ENCODE measurements around the gene UGT1A1.

DNA sequence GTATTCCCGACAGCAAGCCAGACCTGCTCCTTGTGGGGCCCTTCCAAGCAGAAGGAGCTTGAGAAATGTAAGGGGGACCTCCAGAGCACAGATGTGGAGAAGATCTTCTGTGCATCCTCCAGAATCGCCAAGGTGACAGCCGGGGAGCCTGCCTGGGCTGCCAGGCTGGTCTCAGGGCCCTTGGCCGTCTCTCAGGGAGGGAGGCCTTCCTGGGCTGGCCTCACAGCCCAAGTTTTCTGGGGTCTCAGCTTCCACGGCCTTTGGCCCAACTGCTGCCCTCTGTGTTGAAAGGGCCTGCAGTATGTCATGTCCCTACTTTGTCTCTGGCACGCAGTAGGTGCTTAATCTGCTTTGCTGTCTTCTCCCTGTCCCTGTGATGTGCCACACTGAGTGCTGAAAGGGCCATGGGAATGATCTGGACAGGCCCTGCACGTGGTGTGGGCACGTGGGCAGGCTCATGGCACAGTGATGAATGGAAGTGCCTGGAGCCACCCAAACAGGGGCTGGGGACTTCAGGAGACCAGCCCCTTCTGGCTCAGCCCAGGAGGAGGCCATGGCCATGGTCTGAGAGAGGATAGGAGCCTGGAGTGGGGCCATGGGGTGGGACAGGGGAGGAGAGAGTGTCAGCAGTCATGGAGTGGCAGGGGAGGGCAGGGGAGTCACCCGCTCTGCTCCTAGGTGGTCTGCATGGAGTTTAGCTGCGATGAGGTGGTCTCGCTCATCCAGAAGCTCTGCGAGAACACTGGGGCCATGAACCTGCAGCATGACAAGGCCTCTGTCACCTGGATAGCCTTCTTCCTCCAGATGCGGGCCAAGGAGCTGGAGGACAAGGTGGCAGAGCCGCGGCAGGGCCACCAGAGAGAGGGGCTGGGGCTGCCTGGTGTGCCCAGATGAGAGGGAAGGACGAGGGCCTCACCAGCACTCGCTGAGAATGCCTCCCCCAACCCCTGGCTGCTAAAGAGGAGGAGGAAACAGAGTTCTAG is 58.9 kb downstream of the UGT1A1 start:
- TF ChIP-seq, protein P1, sequence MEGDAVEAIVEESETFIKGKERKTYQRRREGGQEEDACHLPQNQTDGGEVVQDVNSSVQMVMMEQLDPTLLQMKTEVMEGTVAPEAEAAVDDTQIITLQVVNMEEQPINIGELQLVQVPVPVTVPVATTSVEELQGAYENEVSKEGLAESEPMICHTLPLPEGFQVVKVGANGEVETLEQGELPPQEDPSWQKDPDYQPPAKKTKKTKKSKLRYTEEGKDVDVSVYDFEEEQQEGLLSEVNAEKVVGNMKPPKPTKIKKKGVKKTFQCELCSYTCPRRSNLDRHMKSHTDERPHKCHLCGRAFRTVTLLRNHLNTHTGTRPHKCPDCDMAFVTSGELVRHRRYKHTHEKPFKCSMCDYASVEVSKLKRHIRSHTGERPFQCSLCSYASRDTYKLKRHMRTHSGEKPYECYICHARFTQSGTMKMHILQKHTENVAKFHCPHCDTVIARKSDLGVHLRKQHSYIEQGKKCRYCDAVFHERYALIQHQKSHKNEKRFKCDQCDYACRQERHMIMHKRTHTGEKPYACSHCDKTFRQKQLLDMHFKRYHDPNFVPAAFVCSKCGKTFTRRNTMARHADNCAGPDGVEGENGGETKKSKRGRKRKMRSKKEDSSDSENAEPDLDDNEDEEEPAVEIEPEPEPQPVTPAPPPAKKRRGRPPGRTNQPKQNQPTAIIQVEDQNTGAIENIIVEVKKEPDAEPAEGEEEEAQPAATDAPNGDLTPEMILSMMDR (IDR thresholded peaks at IDR 0.05; ENCODE audit: low read depth, low read length), result no peak
- TF ChIP-seq, protein P2, sequence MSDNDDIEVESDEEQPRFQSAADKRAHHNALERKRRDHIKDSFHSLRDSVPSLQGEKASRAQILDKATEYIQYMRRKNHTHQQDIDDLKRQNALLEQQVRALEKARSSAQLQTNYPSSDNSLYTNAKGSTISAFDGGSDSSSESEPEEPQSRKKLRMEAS (IDR thresholded peaks at IDR 0.05; ENCODE audit: low read depth, low read length), result no peak
- TF ChIP-seq POLR2A (IDR thresholded peaks at IDR 0.05; ENCODE audit: extremely low read depth, insufficient read length), result no peak

All from NB4 (cell line).